Brain pericyte (primary cell): ENCODE measurements around the gene SELE.
"Not testable (repeated sequence)": the region's sequence is repeated elsewhere in the genome, so short reads cannot be mapped to it uniquely, and the experiment has no call there.

Experiments
- DNase-seq: peaks from one replicate; pipeline ENCODE4 v3.0.0-alpha.2; 2012; ENCODE audit warnings: low read depth, low spot score

The SELE gene

DNA sequence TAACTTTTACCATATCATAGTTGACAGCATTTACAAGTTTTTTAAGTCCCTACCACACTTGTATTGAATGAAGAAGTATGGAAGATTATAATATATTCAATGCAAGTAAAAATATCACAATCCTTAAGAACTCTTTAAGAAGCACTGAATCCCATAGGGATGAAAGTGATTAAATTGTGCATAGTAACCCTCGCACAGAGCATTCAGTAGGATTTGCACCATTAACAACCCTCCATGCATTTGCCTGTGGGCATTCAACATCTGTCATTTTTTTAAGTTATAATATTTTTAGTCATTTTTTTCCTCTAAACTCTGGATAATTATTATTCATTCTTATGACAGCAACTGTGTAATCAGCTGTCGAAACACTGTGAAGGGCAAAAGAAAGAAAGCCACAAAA lies 10.1 kb downstream of the SELE start:
- DNase-seq, result no peak

DNA sequence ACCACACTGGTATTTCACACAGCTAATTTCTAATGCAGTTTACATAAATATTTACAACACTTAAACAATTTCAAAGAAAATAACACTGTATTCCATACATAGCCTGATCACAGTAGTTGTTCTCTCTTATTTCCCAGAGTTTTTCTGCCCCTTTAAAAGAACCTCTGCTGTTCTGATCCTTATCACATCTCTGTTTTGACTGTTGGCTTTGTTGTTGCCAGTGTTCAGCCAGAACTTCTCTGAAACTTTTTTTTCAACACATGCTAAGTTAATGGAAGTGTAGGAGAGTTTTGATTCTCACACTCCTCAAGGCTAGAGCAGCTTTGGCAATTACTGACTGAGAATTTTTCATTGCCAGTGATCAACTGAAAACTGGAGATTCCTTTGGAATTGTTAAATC lies 11.1 kb downstream of the SELE start:
- DNase-seq, result no peak

DNA sequence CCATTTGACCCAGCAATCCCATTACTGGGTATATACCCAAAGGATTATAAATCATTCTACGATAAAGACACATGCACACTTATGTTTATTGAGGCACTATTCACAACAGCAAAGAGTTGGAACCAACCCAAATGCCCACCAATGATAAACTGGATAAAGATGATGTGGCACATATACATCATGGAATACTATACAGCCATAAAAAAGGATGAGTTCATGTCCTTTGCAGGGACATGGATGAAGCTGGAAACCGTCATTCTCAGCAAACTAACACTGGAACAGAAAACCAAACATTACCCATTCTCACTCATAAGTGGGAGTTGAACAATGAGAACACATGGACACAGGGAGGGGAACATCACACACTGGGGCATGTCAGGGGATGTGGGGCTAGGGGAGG lies 18.8 kb downstream of the SELE start:
- DNase-seq, result not testable (repeated sequence)

DNA sequence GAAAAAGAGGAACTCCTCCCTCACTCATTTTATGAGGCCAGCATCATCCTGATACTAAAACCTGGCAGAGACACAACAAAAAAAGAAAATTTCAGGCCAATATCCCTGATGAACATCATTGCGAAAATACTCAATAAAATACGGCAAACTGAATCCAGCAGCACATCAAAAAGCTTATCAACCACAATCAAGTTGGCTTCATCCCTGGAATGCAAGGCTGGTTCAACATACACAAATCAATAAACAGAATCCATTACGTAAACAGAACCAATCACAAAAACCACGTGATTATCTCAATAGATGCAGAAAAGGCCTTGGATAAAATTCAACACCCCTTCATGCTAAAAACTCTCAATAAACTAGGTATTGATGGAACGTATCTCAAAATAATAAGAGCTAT lies 20.8 kb downstream of the SELE start:
- not testable (repeated sequence) for DNase-seq

DNA sequence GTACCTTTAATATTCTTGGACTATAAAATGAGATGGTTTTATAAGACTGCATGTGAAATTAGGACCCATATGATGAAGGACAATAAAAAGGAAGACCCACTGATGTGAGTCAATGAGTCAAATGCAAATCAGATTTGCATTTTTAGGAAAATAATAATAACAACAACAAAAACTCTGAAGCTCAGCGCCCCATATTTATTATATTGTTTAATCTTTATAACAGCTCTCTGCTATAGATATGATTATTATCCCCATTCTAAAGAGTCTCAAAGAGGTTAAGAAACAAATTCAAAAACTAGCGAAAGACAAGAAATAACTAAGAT lies 21.6 kb downstream of the SELE start:
- DNase-seq, result no peak

DNA sequence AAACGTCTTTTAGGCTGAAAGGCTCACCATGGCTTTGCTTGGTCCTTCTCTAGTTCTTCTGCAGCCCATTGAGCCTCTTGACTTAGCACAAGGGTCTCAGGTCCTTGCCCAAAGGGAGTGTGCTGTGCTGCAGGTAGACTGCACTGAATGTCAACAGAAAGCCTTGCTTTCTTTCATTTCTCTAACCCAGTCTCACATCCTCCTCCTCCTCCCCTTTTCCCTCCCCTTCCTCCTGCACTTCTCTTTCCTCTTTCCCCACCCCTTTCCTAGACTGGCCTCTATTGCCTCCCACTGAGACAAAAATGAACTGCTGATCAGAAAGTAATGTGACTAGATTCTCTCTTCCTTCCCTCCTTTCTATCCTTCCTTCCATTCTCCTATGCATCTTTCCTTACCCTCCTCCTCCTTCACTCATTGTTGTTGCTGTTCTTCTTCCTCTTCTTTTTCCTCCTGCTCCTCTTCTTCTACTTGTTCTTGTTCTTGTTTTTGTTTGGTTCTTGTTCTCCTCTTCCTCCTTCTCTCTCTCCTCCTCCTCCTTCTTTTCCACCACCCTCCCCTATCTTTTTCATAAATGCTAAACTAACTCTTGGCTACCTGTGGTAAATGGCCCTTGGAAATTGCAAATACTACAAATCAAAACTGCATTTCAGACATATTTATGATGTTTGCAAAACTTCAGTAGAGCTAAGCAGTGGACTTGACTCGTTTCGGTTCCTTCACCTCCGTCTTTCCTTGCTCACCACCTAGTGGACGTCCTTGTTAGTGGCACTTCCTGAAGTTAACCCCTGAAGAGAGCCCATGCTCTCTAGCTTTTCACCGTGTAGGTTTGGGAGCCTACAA lies 22.2 kb downstream of the SELE start, which contains the start of gene SELL:
TSS of gene SELL (minus strand) at position 152 of the 840 bp plus-strand sequence. CDS start at position 30, 122 bp downstream.
- DNase-seq, result peak; percentile 4

DNA sequence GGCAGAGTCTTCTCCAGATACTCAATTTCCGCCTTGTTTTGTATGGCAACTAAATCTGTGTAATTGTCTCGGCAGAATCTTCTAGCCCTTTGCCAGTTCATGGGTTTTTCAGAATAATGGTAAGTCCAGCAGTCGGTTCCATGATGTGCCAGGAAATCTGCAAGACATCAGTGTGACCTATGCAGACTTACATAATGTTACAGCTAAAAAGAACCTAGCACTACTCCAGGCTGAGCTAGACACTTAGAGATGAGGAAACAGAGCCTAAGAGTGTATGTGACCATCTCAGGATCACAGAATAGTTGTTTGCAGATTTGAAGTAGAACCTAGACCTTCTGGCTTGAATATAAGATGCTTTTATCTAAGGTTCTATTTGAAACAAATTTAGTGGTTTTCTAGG lies 25.2 kb downstream of the SELE start:
- no peak for DNase-seq

DNA sequence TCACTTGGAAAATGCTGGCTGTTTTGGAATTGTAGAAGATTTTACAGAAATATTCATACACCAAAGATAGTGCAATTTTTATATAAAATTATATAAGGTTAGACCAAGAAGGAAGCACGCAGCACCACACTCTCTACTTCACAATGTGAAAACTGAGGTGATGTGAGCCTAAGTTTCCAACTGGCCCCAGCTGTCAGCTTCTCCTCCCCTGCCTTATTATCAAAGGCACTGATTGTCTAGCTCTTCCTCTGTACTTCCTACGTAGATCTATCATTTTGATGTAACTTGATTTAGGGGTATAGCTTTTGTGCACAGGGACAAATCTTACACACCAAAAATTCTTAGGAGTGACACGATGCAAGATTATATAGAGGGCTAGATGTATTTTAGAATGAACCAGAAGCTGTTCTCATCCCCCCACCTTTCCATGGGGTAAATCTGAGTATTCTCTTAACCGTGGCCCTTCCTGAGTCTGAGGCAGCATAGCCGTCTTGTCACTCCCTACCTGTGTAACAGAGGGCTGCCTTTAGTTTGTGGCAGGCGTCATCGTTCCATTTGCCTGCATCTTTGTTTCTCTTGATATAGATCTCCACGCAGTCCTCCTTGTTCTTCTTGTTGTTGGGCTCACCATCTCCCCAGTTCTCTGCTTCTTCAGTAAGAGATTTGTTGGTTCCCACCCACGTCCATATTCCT lies 25.8 kb downstream of the SELE start:
- no peak for DNase-seq

DNA sequence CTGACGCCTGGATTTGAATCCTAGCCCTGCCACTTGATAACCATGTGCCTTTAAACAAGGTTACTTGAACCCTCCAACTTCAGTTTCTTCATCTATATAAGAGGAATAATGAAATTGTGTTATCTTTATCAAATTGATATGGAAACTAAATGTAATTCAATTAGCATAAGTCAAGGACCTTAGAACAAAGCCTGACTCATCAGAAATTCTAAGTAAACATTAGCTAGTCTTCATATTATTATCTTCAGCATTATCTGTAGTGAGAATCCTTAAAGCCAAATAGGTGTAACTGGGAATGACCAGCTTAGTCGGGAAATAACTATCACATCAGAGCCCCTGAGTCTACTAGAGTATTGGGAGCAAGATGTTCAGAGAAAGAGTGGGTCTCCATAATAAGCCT lies 29.1 kb downstream of the SELE start:
- no peak for DNase-seq

DNA sequence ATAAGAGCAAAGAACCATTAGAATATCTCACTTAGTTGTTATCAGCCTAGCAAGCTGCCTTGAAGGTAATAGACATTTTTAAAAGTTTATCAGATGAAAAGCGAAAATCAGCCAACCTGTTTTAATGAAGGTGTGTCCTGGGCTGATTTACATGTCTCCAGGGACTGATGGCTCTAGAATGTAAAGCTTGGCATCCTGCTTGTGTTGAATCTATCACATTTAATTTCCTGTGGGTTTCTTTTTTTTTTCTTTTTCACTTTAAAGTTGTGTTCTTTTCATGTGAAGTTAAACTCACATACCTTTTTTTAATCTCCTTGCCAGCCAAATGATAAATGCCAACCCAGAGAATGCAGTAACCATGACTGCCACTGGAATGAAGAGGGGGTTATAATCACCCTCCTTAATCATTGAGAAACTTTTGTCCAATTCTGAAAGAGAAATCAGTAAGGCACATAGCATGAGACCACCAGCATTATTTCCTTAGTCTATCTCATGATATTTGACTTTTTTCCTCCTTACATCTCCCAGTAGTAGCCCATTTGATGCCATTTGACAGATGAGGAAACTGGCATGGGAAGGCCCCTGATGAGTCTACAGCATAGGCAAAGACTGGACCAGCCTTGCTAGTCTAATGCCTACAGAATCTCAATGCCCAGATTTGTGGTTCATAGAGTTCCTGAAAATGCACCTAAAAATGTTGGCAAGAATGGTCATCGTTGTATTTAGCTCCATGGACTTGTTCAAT lies 32.4 kb downstream of the SELE start:
- no peak for DNase-seq

DNA sequence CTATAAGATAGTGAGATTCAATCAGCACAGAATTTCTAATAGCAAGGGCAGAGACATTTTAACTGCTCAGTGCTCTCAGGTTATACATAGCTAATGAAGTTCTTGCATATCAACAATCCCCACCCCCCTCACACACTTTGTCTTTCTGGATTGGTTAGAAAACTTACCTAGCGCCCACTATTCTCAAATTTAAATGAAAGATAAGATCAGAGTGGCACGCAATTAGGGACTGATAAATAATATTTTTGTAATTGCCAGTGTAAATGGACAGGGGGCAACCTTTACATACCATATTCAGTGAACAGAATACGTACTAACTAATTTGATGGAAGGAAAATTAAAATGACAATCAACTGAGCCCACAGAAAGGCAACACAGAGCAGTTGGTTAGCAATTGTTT lies 34.2 kb downstream of the SELE start:
- no peak for DNase-seq

DNA sequence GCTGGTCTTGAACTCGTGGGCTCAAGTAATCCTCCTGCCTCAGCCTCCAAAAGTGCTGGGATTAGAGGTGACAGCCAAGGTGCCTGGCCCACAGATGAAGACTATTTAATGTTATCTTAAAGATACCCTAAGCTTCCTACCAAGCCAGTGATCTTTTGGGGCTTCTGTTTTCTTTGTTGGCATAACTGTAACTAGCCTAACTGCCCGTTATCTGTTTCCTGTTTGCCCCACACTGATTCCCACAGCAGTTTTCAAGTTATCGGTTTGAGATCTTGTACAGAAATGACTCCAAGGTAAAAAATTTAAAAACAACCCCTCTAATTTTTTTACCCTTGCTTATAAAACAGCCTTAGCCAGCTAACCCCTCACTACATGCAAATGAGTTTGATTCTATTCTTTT lies 34.9 kb downstream of the SELE start:
- no peak for DNase-seq

DNA sequence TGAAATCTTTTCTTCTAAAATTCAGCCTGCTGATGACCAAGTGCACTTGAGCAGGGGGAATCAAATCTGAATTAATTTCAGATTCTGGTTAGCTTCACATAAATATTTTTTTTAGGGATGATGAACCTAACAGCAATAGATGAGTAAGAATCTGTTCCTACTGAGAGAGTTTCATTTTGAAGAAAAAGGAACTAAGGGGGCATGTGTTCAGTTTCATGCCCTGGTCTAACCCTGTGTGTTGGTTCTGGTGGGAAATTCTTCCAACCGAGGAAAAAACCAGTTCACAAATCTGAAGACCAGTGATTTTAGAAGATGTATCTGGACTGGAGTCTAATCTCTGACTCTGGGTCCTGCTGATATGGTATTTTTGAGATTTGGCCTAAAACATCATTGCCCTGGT lies 36.1 kb downstream of the SELE start:
- DNase-seq, result no peak

DNA sequence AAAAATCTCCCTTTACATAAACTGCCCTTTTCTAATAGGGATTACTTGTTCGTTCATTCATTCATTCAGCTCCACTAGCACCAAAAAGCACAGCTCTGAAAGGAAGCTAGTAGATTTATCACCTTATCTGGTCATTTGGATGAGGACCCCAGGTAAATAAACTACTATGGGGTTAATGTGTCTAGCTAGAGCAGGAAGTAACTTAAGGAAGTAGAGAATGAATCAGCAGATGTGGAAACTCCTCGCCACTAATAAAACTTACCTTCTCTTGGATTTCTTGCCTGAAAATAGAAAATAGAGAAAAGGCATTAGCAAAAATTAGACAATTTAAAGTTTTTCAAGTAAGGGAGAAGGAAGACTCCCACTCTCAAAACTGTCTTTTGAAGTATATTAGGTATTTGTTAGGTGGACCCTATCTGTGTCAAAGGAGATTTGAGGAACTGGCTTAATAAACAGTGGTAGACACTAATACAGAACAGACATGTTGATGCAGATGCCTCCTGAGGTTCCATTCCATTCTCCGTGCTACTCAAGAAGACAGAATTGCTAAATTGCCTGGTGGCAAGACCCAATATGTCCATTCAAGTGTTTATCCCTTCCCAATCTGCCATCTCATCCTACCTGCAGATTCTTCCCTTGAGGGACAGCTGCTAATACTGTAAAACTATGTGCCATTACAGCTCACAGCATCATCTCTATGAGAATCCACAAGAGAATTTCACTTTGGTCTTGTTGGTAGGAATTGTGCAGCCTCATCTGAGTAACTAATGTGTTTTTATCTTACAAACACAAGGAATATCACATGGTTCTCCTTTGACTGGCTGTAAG lies 37.4 kb downstream of the SELE start:
- no peak for DNase-seq

DNA sequence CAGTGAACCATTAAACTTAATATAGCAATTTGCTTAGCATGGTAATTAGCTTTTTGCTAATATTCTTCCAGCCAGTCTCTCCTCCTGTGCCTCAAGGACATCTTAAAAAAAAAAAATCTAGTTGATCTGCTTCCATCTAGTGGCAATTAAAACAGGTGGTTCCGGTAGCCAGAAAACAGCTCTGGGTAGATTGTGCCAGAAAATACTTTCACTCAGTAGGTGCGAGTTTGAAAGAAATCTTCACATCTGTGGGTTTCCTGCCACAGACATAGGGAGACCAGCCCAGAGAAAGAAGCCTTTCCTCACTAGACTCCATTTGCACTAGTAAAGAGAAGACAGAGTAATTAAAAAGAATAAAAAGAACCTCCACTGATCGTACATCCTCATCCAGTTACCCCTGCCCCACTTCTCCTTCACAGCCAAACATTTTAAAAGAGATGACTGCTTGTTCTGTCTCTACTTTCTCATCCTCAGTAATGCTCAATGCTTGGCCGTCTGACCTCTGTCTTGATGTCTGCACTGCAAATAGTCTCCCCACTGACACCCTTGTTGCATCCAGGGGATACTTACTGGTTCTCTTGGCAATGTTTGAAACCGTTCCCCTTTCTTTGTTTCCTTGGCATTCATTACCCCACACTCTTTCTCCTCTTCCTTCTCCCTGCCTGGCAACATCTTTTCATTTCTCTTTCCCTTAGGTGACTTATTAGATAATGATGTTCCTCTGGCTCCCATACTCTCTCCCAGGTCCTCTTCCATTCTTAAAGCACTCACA lies 39.4 kb downstream of the SELE start:
- DNase-seq, result no peak

DNA sequence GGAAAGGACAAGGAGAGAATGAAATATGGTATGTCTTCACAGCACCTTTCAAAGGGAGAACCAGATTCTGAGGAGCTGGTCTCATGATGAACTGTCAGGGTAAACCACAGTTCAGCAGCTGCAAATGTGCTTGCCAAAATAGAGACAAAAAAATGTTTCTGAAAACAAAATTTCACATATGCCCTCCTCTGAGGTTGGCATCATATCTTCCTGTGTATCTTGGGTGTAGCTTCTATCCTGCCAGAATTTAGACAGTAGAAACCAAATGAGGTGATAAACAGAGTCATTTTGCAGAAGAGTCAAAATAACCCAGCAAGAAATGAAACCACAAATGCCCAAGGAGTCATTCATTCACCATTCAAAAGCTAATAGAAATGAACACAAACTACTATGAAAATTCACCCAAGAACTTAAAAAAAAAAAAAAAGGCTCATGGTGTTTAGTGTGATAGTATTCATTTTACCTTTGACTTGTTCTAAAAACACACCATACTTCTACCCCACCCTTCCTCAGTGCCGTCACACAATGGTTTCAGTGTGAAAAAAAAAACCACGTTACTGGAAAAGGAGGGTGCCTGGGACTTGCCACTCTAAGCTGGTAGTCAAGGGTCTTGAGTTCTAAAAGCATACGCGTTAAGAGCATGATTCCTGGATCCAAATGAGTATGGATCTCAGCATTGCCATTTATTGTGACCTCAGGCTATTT lies 41.0 kb downstream of the SELE start:
- no peak for DNase-seq

DNA sequence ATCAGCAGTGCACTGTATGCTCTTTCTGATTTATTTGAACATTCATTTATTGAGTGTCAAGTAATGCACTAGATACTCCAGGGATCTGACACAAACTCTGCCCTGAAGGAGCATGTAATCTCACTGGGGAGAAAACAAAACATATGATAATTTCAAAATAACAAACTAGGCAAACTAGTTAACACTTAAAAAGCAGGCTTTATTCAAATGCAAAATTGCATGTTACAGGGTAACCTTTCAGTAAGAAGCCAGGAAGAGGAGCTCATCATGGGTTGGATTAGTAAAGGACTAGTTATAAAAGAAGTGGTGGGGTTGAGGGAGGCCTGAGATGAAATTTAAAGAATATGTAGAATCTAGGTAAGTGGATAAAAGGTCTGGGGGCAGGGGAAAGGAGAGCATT lies 43.4 kb downstream of the SELE start:
- no peak for DNase-seq

DNA sequence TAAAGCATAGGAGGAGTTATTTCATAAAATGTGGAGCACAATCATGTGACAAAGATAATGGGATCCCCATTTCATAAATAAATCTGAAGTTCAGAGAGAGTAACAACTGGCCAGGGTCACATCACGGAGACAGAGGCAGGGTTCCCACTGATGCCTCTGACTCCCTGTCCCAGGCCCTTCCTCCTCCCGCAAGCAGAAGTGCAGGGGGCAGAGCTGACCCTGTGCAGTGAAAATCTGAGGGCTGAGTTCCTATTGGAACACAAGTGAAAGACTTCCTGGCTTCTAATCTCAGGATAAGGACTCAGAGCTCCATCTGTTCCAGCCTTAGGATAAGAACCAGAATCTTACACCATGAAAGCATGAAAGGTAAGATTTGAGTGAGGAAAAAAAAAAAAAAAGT lies 44.5 kb downstream of the SELE start:
- no peak for DNase-seq

DNA sequence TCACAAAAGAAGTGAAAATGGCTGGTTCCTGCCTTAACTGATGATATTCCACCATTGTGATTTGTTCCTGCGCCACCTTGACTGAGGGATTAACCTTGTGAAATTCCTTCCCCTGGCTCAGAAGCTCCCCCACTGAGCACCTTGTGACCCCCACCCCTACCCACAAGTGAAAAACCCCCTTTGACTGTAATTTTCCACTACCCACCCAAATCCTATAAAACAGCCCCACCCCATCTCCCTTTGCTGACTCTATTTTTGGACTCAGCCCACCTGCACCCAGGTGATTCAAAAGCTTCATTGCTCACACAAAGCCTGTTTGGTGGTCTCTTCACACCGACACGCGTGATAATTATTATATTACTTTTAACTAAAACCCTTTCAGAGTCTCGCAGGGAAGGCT lies 45.5 kb downstream of the SELE start:
- DNase-seq, result not testable (repeated sequence)

DNA sequence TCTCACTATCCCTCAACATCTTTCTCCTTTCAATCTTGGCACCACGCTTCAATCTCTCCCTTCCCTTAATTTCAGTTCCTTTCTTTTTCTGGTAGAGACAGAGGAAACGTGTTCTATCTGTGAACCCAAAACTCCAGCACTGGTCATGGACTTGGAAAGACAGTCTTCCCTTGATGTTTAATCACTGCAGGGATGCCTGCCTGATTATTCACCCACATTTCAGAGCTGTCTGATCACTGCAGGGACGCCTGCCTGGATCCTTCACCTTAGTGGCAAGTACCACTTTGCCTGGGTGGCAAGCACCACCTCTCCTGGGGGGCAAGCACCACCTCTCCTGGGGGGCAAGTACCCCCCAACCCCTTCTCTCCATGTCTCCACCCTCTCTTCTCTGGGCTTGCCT lies 50.2 kb downstream of the SELE start:
- DNase-seq, result no peak
